ENCODE data around the gene LTBP3. TPM values are rescaled to one million over a fixed set of nuclear protein-coding genes. Genes with fewer than 3 reads are reported as not detected.

LTBP3 gene
- total RNA-seq, 1 experiment from 2014 or later = 10.6 TPM

DNA sequence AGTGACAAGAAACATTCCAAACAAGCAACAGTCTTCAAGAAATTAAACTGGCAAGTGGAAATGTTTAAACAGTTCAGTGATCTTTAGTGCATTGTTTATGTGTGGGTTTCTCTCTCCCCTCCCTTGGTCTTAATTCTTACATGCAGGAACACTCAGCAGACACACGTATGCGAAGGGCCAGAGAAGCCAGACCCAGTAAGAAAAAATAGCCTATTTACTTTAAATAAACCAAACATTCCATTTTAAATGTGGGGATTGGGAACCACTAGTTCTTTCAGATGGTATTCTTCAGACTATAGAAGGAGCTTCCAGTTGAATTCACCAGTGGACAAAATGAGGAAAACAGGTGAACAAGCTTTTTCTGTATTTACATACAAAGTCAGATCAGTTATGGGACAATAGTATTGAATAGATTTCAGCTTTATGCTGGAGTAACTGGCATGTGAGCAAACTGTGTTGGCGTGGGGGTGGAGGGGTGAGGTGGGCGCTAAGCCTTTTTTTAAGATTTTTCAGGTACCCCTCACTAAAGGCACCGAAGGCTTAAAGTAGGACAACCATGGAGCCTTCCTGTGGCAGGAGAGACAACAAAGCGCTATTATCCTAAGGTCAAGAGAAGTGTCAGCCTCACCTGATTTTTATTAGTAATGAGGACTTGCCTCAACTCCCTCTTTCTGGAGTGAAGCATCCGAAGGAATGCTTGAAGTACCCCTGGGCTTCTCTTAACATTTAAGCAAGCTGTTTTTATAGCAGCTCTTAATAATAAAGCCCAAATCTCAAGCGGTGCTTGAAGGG, 53.3 kb downstream of the LTBP3 start:
- Histone ChIP-seq H3K27ac (ENCODE audit: insufficient read length, low read depth, low read length) (no peak overlapping the region), H3K4me2 (ENCODE audit: insufficient read depth, insufficient read length, low read length) (peak overlapping the region; percentile 89), H3K23ac (ENCODE audit: insufficient read length, low read depth, low read length) (no peak overlapping the region), H3K4ac (ENCODE audit: low read depth, low read length) (no peak overlapping the region), H4K5ac (ENCODE audit: insufficient read length, low read depth, low read length) (no peak overlapping the region), H3K79me2 (ENCODE audit: insufficient read depth, low read length) (peaks cover 39% of the 10 kb centered on the region), H3K9me3 (ENCODE audit: control insufficient read depth, low read depth, low read length) (no peaks in the 10 kb centered on the region), H2AK5ac (ENCODE audit: insufficient read length, low read length) (no peak overlapping the region), H2BK12ac (ENCODE audit: insufficient read length, low read depth, low read length) (no peak overlapping the region), H4K8ac (replicated peaks; ENCODE audit: insufficient read length, low read depth, low read length) (no peak overlapping the region), H2BK15ac (ENCODE audit: low read depth, low read length) (no peak overlapping the region), H4K20me1 (ENCODE audit: control insufficient read depth, insufficient read depth, insufficient read length) (no peaks in the 10 kb centered on the region), H3K9ac (ENCODE audit: extremely low read depth, insufficient read length, low read length) (peak overlapping the region; percentile 2), H3T11ph (ENCODE audit: low read length) (no peak overlapping the region), H2BK120ac (ENCODE audit: low read depth, low read length, poor library complexity, severe bottlenecking) (no peak overlapping the region), H3K23me2 (ENCODE audit: insufficient read length, low read depth, low read length, poor library complexity, severe bottlenecking) (peaks cover 9% of the 10 kb centered on the region), H2AFZ (ENCODE audit: low read length) (no peak overlapping the region), H3K18ac (ENCODE audit: insufficient read length, low read depth, low read length) (no peak overlapping the region), H4K91ac (ENCODE audit: insufficient read length, low read depth, low read length) (no peak overlapping the region), H2BK20ac (ENCODE audit: low read depth, low read length, poor library complexity, severe bottlenecking) (no peak overlapping the region), H3K14ac (ENCODE audit: insufficient read depth, low read length) (no peak overlapping the region), H3K4me1 (ENCODE audit: insufficient read depth, low read length) (no peaks in the 10 kb centered on the region), H3K27me3 (ENCODE audit: insufficient read depth, low read length) (no peaks in the 10 kb centered on the region), H3K79me1 (ENCODE audit: insufficient read depth, low read depth, low read length, poor library complexity, severe bottlenecking) (no peaks in the 10 kb centered on the region), H2BK5ac (ENCODE audit: insufficient read length, low read length) (no peak overlapping the region), H3K56ac (ENCODE audit: insufficient read length, low read depth, low read length) (no peak overlapping the region)
- peak overlapping the region in 2 of 3 experiments; percentile 45 to 97; a peak in 4 of 7 replicates for H3K27ac Mint-ChIP-seq
- H3K9me3 Mint-ChIP-seq = peaks cover 2 to 3% of the 10 kb centered on the region in 2 experiments; a peak in 3 of 5 replicates
- no CpG with 5 or more reads among the region's 8 CpGs for WGBS (ENCODE audit: extremely low coverage, insufficient read length, low lambda C conversion rate)
- no peak for DNase-seq
- peak overlapping the region in 1 of 2 experiments; percentile 64; a peak in 3 of 5 replicates for H3K4me3 Mint-ChIP-seq
- peaks cover 0 to 33% (median 31%) of the 10 kb centered on the region in 3 experiments; a peak in 5 of 7 replicates for H3K36me3 Mint-ChIP-seq (ENCODE audit: insufficient read depth in 1 of 3, low read depth in 3 of 3)
- TF ChIP-seq, protein P1, sequence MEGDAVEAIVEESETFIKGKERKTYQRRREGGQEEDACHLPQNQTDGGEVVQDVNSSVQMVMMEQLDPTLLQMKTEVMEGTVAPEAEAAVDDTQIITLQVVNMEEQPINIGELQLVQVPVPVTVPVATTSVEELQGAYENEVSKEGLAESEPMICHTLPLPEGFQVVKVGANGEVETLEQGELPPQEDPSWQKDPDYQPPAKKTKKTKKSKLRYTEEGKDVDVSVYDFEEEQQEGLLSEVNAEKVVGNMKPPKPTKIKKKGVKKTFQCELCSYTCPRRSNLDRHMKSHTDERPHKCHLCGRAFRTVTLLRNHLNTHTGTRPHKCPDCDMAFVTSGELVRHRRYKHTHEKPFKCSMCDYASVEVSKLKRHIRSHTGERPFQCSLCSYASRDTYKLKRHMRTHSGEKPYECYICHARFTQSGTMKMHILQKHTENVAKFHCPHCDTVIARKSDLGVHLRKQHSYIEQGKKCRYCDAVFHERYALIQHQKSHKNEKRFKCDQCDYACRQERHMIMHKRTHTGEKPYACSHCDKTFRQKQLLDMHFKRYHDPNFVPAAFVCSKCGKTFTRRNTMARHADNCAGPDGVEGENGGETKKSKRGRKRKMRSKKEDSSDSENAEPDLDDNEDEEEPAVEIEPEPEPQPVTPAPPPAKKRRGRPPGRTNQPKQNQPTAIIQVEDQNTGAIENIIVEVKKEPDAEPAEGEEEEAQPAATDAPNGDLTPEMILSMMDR (conservative IDR thresholded peaks at IDR 0.05) = no peak
- no peaks in the 10 kb centered on the region for H3K27me3 Mint-ChIP-seq (ENCODE audit: low read depth)
- H3K4me1 Mint-ChIP-seq = peaks cover 36 to 38% of the 10 kb centered on the region in 2 experiments

Measured in H9 (cell line).